ENCODE data around the gene ZBTB45. TPM values are rescaled to one million over a fixed set of nuclear protein-coding genes. Genes with fewer than 3 reads are reported as not detected.
A peak's percentile ranks its signal among the peaks of the same experiment; 100 is the strongest.

Gene ZBTB45
- 10 to 100 TPM in 3 of 4 donors, 1 to 10 TPM in 1; 9.8 to 16.5 (median 12.6) TPM for total RNA-seq

- TF ChIP-seq EP300 (IDR thresholded peaks at IDR 0.05) = peak; percentile 90 to 96
- TF ChIP-seq, protein P1, sequence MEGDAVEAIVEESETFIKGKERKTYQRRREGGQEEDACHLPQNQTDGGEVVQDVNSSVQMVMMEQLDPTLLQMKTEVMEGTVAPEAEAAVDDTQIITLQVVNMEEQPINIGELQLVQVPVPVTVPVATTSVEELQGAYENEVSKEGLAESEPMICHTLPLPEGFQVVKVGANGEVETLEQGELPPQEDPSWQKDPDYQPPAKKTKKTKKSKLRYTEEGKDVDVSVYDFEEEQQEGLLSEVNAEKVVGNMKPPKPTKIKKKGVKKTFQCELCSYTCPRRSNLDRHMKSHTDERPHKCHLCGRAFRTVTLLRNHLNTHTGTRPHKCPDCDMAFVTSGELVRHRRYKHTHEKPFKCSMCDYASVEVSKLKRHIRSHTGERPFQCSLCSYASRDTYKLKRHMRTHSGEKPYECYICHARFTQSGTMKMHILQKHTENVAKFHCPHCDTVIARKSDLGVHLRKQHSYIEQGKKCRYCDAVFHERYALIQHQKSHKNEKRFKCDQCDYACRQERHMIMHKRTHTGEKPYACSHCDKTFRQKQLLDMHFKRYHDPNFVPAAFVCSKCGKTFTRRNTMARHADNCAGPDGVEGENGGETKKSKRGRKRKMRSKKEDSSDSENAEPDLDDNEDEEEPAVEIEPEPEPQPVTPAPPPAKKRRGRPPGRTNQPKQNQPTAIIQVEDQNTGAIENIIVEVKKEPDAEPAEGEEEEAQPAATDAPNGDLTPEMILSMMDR (IDR thresholded peaks at IDR 0.05) = peak; percentile 68 to 97 (median 81)
- TF ChIP-seq POLR2A (IDR thresholded peaks at IDR 0.05) = peak; percentile 60 to 70
- H3K27ac ChIP-seq = peak within 1 kb of the TSS; percentile 85 to 98 (median 94)
- no peaks in the 10 kb centered on the region for H3K9me3 ChIP-seq
- peaks cover 3 to 50% (median 20%) of the 10 kb centered on the region in 4 donors for H3K4me1 ChIP-seq
- H3K27me3 ChIP-seq = no peaks in the 10 kb centered on the region
- H3K36me3 ChIP-seq = peaks cover 0 to 27% (median 12%) of the 10 kb centered on the region in 3 donors
- peak; percentile 84 to 86 for DNase-seq (ENCODE audit: low spot score in 2 of 2)
- 0% methylated on average over 59 to 62 of the region's 87 CpGs for WGBS, 2 donors
- H3K4me3 ChIP-seq = peak within 1 kb of the TSS; percentile 64 to 88 (median 64)
Observed at GRCh38 chr19:58519355-58520256, at the start of gene ZBTB45. Gene ZBTB45 (minus strand): TSS chr19:58519810. CDS start chr19:58517673, 2,137 bp downstream.

DNA sequence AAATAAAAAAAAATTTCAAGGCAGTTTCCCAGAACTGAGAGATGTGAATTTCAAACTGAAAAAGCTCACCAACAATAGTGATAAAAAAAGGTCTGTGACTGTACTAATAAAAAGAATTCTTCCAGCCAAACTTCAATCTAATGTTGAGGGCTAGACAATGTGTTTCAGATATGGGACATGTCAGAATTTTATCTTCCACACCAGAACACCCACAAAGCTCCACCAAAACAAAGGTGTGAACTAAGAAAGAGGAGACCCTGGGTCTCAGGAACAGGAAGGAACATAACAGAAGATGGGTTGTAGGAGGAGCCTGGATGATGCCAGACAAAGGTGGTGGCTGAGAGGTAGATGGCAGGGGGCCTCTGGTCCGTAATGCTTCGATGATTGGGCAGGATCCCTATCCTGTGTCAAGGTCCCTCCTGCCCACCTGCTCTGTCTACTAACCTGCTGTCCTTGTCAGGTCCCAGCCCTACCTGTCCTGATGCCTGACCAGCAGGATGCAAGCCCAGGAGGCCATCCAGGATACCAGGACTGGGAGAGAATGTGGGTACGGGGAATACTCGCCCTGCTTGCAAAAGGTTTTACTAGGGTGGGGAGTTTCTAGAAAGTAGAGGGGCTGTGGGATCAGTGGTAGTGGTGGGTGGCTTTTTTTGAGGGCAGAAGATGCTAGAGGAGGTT lies 49.0 kb upstream of the ZBTB45 start:
- peak in 1 of 2 donors; percentile 6 for DNase-seq (ENCODE audit: low spot score in 2 of 2)
- TF ChIP-seq EP300 (IDR thresholded peaks at IDR 0.05) = no peak
- TF ChIP-seq, protein P1 (IDR thresholded peaks at IDR 0.05) = no peak
- no peak for TF ChIP-seq POLR2A (IDR thresholded peaks at IDR 0.05)
- H3K36me3 ChIP-seq = peaks cover 0 to 60% (median 0%) of the 10 kb centered on the region in 3 donors
- WGBS, 2 donors = 92 to 96% methylated on average over 4 of the region's 4 CpGs
- H3K4me1 ChIP-seq = peaks cover 0 to 15% (median 9%) of the 10 kb centered on the region in 4 donors
- no peak overlapping the region for H3K27ac ChIP-seq
- no peaks in the 10 kb centered on the region for H3K9me3 ChIP-seq
- H3K27me3 ChIP-seq = no peaks in the 10 kb centered on the region
- no peak overlapping the region for H3K4me3 ChIP-seq

DNA sequence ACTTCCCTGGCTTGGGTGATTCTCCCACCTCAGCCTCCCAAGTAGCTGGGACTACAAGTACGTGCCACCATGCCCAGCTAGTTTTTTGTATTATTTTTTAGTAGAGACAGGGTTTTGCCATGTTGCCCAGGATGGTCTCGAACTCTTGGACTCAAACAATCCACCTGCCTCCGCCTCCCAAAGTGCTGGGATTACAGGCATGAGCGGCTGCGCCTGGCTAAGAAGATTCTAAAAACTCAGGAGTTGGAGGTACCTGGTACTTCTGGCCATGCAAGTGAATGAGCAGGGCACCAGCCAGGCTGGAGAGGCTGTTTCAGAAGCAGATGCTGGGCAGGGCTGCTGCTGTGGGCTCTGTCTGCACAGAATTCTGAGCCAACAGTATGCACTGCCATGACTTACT lies 47.4 kb upstream of the ZBTB45 start:
- H3K27me3 ChIP-seq = peaks cover 0 to 2% of the 10 kb centered on the region in 2 donors
- H3K4me1 ChIP-seq = peaks cover 0 to 24% (median 18%) of the 10 kb centered on the region in 4 donors
- DNase-seq (ENCODE audit: low spot score in 2 of 2) = peak in 1 of 2 donors; percentile 8
- H3K4me3 ChIP-seq = no peak overlapping the region
- no peaks in the 10 kb centered on the region for H3K9me3 ChIP-seq
- TF ChIP-seq EP300 (IDR thresholded peaks at IDR 0.05) (no peak), POLR2A (IDR thresholded peaks at IDR 0.05) (no peak)
- TF ChIP-seq, protein P1 (IDR thresholded peaks at IDR 0.05) = no peak
- no peak overlapping the region for H3K27ac ChIP-seq
- WGBS, 2 donors = 92 to 93% methylated on average over 5 of the region's 5 CpGs
- H3K36me3 ChIP-seq = peaks cover 0 to 60% (median 0%) of the 10 kb centered on the region in 3 donors

- no peak overlapping the region for H3K4me3 ChIP-seq
- peaks cover 0 to 43% (median 26%) of the 10 kb centered on the region in 4 donors for H3K4me1 ChIP-seq
- peaks cover 0 to 34% (median 0%) of the 10 kb centered on the region in 3 donors for H3K36me3 ChIP-seq
- TF ChIP-seq EP300 (IDR thresholded peaks at IDR 0.05) (no peak), POLR2A (IDR thresholded peaks at IDR 0.05) (no peak)
- TF ChIP-seq, protein P1 (IDR thresholded peaks at IDR 0.05) = no peak
- no peaks in the 10 kb centered on the region for H3K9me3 ChIP-seq
- DNase-seq (ENCODE audit: low spot score in 2 of 2) = no peak
- 68 to 74% methylated on average over 6 of the region's 6 CpGs for WGBS, 2 donors
- H3K27ac ChIP-seq = no peak overlapping the region
- peaks cover 0 to 12% of the 10 kb centered on the region in 2 donors for H3K27me3 ChIP-seq
Observed at GRCh38 chr19:58563823-58564222, 44.2 kb upstream of the ZBTB45 start.
